ENCODE measurements around the gene CCDC179.

DNA sequence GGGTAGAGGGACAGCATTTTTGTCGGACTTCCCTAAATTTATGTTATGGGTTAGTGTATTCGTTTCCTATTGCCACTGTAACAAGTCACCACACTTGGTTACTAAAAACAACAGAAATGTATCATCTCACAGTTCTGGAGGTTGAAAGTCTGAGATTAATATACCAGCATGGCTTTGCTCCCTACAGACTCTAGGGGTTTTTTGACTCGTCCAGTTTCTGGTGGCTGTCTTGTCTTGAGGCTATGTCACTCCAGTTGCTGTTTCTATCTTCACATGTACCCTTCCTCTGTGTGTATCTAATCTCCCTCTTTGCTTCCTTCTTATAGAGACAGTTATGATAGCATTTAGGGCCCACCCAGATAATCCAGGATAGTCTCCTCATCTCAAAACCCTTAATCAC lies 9.1 kb upstream of the CCDC179 start:
- no peak for TF ChIP-seq EZH2 (IDR thresholded peaks at IDR 0.05; ENCODE audit: low read depth)
- TF ChIP-seq, protein P1, sequence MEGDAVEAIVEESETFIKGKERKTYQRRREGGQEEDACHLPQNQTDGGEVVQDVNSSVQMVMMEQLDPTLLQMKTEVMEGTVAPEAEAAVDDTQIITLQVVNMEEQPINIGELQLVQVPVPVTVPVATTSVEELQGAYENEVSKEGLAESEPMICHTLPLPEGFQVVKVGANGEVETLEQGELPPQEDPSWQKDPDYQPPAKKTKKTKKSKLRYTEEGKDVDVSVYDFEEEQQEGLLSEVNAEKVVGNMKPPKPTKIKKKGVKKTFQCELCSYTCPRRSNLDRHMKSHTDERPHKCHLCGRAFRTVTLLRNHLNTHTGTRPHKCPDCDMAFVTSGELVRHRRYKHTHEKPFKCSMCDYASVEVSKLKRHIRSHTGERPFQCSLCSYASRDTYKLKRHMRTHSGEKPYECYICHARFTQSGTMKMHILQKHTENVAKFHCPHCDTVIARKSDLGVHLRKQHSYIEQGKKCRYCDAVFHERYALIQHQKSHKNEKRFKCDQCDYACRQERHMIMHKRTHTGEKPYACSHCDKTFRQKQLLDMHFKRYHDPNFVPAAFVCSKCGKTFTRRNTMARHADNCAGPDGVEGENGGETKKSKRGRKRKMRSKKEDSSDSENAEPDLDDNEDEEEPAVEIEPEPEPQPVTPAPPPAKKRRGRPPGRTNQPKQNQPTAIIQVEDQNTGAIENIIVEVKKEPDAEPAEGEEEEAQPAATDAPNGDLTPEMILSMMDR (conservative IDR thresholded peaks at IDR 0.05) = no peak
